Right lobe of liver (tissue), 4 donors: Measurements from ENCODE around the gene EXO5.

Source experiments
- POLR2A ChIP-seq: fragments of 450-650 bp; IDR thresholded peaks from one replicate; pipeline ENCODE4 v1.6.1; 2017; ENCODE audit warnings: antibody characterized with exemption, mild to moderate bottlenecking
- TF ChIP-seq, protein P1 (sequence below), 4 donors: fragments of 200-600 bp in 3 of 4; fragments of 450-650 bp in 1 of 4; IDR thresholded peaks; one replicate each; pipeline versions ENCODE4 v1.5.1 to v1.8.0; 2016 to 2022; ENCODE audit warnings: antibody characterized with exemption in 4 of 4, mild to moderate bottlenecking in 2 of 4
- donor health status: DM: no; HTN: no; CAD: no.
- donor health status: DM: no; HTN: no; CAD: no.
- donor health status: DM: no; HTN: yes; CAD: no.

- TF ChIP-seq POLR2A = no peak
- TF ChIP-seq, protein P1, sequence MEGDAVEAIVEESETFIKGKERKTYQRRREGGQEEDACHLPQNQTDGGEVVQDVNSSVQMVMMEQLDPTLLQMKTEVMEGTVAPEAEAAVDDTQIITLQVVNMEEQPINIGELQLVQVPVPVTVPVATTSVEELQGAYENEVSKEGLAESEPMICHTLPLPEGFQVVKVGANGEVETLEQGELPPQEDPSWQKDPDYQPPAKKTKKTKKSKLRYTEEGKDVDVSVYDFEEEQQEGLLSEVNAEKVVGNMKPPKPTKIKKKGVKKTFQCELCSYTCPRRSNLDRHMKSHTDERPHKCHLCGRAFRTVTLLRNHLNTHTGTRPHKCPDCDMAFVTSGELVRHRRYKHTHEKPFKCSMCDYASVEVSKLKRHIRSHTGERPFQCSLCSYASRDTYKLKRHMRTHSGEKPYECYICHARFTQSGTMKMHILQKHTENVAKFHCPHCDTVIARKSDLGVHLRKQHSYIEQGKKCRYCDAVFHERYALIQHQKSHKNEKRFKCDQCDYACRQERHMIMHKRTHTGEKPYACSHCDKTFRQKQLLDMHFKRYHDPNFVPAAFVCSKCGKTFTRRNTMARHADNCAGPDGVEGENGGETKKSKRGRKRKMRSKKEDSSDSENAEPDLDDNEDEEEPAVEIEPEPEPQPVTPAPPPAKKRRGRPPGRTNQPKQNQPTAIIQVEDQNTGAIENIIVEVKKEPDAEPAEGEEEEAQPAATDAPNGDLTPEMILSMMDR (IDR thresholded peaks at IDR 0.05) = no peak
Observed at GRCh38 chr1:40539338-40539737, 30.8 kb downstream of the EXO5 start.
